GM23338 (cell line): ENCODE results near the gene LTBP2.

Experiments used
- POLR2AphosphoS5 ChIP-seq: IDR thresholded peaks from 2 replicates; pipeline ENCODE4 v1.6.1; 2016; ENCODE audit warnings: antibody characterized with exemption, low read depth
- ZNF331 ChIP-seq: fragments of 250-450 bp; sonication (Bioruptor Pico); IDR thresholded peaks from 2 replicates; pipeline ENCODE4 v1.5.0; 2020; ENCODE audit warnings: low read depth, mild to moderate bottlenecking, moderate library complexity
- TF ChIP-seq, protein P1 (sequence below), 2 experiments: fragments of 200-600 bp in 1 of 2; sonication (generic) in 1 of 2; conservative IDR thresholded peaks; 2 replicates each; pipeline versions ENCODE4 v1.5.1 to v1.6.1; 2016 to 2017; ENCODE audit warnings: antibody characterized with exemption in 2 of 2, low read depth in 2 of 2, mild to moderate bottlenecking in 2 of 2, moderate library complexity in 1 of 2

DNA sequence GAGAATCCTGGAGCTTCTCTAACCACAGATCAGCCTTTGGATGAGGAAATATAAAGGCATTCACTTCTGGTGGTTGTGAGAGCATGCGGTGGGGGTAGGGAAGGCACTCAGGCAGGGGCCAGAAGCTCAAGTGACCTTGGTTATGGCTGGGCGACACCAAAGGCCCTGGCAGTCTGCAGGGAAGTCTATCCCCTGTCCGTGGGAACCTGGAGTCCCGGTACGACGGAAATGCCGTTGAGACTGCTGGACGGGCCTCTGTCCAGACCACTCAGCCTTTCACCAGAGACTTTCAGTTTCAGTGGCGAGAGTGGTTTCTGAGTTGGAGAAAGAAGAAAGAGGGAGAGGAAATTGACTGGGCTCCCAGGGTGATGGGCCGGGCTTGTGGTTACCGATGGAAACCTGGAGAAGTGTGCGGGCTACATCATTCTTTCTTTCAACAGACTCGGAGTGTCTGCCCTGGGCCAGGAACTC is 97.5 kb downstream of the LTBP2 start:
- TF ChIP-seq POLR2AphosphoS5 = no peak
- no peak for TF ChIP-seq ZNF331 (CRISPR knock-in tag)
- TF ChIP-seq, protein P1, sequence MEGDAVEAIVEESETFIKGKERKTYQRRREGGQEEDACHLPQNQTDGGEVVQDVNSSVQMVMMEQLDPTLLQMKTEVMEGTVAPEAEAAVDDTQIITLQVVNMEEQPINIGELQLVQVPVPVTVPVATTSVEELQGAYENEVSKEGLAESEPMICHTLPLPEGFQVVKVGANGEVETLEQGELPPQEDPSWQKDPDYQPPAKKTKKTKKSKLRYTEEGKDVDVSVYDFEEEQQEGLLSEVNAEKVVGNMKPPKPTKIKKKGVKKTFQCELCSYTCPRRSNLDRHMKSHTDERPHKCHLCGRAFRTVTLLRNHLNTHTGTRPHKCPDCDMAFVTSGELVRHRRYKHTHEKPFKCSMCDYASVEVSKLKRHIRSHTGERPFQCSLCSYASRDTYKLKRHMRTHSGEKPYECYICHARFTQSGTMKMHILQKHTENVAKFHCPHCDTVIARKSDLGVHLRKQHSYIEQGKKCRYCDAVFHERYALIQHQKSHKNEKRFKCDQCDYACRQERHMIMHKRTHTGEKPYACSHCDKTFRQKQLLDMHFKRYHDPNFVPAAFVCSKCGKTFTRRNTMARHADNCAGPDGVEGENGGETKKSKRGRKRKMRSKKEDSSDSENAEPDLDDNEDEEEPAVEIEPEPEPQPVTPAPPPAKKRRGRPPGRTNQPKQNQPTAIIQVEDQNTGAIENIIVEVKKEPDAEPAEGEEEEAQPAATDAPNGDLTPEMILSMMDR (conservative IDR thresholded peaks at IDR 0.05; ENCODE audit: low read depth in 2 of 2) = no peak
